IPS-15b (cell line): ENCODE measurements around the gene FRMD4A.

Experiments
- H3K27me3 ChIP-seq: one replicate; pipeline ENCODE4 v1.6.1; 2013; ENCODE audit warnings: low read length; ENCODE audit not compliant: control insufficient read depth, insufficient read depth
- H3K36me3 ChIP-seq: one replicate; pipeline ENCODE4 v1.6.1; 2013; ENCODE audit warnings: low read length; ENCODE audit not compliant: control insufficient read depth, insufficient read depth
- H3K4me1 ChIP-seq: one replicate; pipeline ENCODE4 v1.6.1; 2013; ENCODE audit warnings: mild to moderate bottlenecking, low read length; ENCODE audit not compliant: control insufficient read depth, insufficient read depth
- H3K4me3 ChIP-seq: one replicate; pipeline ENCODE4 v1.5.1; 2013; ENCODE audit warnings: low read depth, low read length
- H3K9ac ChIP-seq: one replicate; pipeline ENCODE4 v1.6.1; 2013; ENCODE audit warnings: low read depth, mild to moderate bottlenecking, low read length
- H3K9me3 ChIP-seq: one replicate; pipeline ENCODE4 v1.6.1; 2013; ENCODE audit warnings: mild to moderate bottlenecking, low read length; ENCODE audit not compliant: control insufficient read depth, insufficient read depth

FRMD4A gene

GRCh38 chr10:14129770-14130169 is 201.0 kb downstream of the FRMD4A start:
- no peaks in the 10 kb centered on the region for H3K27me3 ChIP-seq
- no peaks in the 10 kb centered on the region for H3K36me3 ChIP-seq

GRCh38 chr10:14128519-14128918 is 202.2 kb downstream of the FRMD4A start:
- no peaks in the 10 kb centered on the region for H3K36me3 ChIP-seq
- no peaks in the 10 kb centered on the region for H3K4me1 ChIP-seq
- H3K4me3 ChIP-seq = no peak overlapping the region
- H3K27me3 ChIP-seq = no peaks in the 10 kb centered on the region
- no peak overlapping the region for H3K9ac ChIP-seq
- H3K9me3 ChIP-seq = no peaks in the 10 kb centered on the region

More at GRCh38 chr10:14129770-14130169, 201.0 kb downstream of the FRMD4A start:
- no peak overlapping the region for H3K9ac ChIP-seq
- no peak overlapping the region for H3K4me3 ChIP-seq
- H3K4me1 ChIP-seq = no peaks in the 10 kb centered on the region
- H3K9me3 ChIP-seq = no peaks in the 10 kb centered on the region

- H3K4me1 ChIP-seq = no peaks in the 10 kb centered on the region
- no peak overlapping the region for H3K4me3 ChIP-seq
- H3K9ac ChIP-seq = no peak overlapping the region
- H3K27me3 ChIP-seq = no peaks in the 10 kb centered on the region
- no peaks in the 10 kb centered on the region for H3K9me3 ChIP-seq
- no peaks in the 10 kb centered on the region for H3K36me3 ChIP-seq
Measured at GRCh38 chr10:14126697-14127440, 203.9 kb downstream of the FRMD4A start.

- no peaks in the 10 kb centered on the region for H3K27me3 ChIP-seq
- no peaks in the 10 kb centered on the region for H3K9me3 ChIP-seq
- no peaks in the 10 kb centered on the region for H3K4me1 ChIP-seq
- H3K4me3 ChIP-seq = no peak overlapping the region
- H3K9ac ChIP-seq = no peak overlapping the region
- no peaks in the 10 kb centered on the region for H3K36me3 ChIP-seq
Measured at GRCh38 chr10:14125564-14125963, 205.2 kb downstream of the FRMD4A start.

GRCh38 chr10:14124941-14125340 is 205.8 kb downstream of the FRMD4A start:
- H3K4me1 ChIP-seq = no peaks in the 10 kb centered on the region
- no peaks in the 10 kb centered on the region for H3K27me3 ChIP-seq
- no peak overlapping the region for H3K4me3 ChIP-seq
- no peaks in the 10 kb centered on the region for H3K36me3 ChIP-seq
- H3K9ac ChIP-seq = no peak overlapping the region
- H3K9me3 ChIP-seq = no peaks in the 10 kb centered on the region

- Histone ChIP-seq H3K36me3 (no peaks in the 10 kb centered on the region), H3K9ac (no peak overlapping the region), H3K4me3 (no peak overlapping the region), H3K9me3 (no peaks in the 10 kb centered on the region), H3K4me1 (no peaks in the 10 kb centered on the region), H3K27me3 (no peaks in the 10 kb centered on the region)
Measured at GRCh38 chr10:14123139-14123538, 207.6 kb downstream of the FRMD4A start.

GRCh38 chr10:14120812-14121211 is 209.9 kb downstream of the FRMD4A start:
- no peak overlapping the region for H3K9ac ChIP-seq
- H3K4me1 ChIP-seq = no peaks in the 10 kb centered on the region
- no peaks in the 10 kb centered on the region for H3K36me3 ChIP-seq
- no peaks in the 10 kb centered on the region for H3K27me3 ChIP-seq
- H3K4me3 ChIP-seq = no peak overlapping the region
- H3K9me3 ChIP-seq = no peaks in the 10 kb centered on the region

- Histone ChIP-seq H3K9ac (no peak overlapping the region), H3K4me3 (no peak overlapping the region), H3K4me1 (no peaks in the 10 kb centered on the region), H3K27me3 (no peaks in the 10 kb centered on the region), H3K9me3 (no peaks in the 10 kb centered on the region), H3K36me3 (no peaks in the 10 kb centered on the region)
Measured at GRCh38 chr10:14118953-14119352, 211.8 kb downstream of the FRMD4A start.

GRCh38 chr10:14116837-14117236 is 213.9 kb downstream of the FRMD4A start:
- Histone ChIP-seq H3K36me3 (no peaks in the 10 kb centered on the region), H3K9me3 (no peaks in the 10 kb centered on the region), H3K9ac (no peak overlapping the region), H3K27me3 (no peaks in the 10 kb centered on the region), H3K4me3 (no peak overlapping the region), H3K4me1 (no peaks in the 10 kb centered on the region)

- H3K9me3 ChIP-seq = no peaks in the 10 kb centered on the region
Measured at GRCh38 chr10:14116021-14116420, 214.7 kb downstream of the FRMD4A start.

GRCh38 chr10:14114791-14115190 is 215.9 kb downstream of the FRMD4A start:
- Histone ChIP-seq H3K4me3 (no peak overlapping the region), H3K9me3 (no peaks in the 10 kb centered on the region), H3K4me1 (no peaks in the 10 kb centered on the region), H3K36me3 (no peaks in the 10 kb centered on the region), H3K27me3 (no peaks in the 10 kb centered on the region), H3K9ac (no peak overlapping the region)

More at GRCh38 chr10:14116021-14116420, 214.7 kb downstream of the FRMD4A start:
- Histone ChIP-seq H3K4me1 (no peaks in the 10 kb centered on the region), H3K36me3 (no peaks in the 10 kb centered on the region), H3K27me3 (no peaks in the 10 kb centered on the region), H3K4me3 (no peak overlapping the region), H3K9ac (no peak overlapping the region)

- H3K4me1 ChIP-seq = no peaks in the 10 kb centered on the region
- no peaks in the 10 kb centered on the region for H3K9me3 ChIP-seq
- H3K27me3 ChIP-seq = no peaks in the 10 kb centered on the region
- no peaks in the 10 kb centered on the region for H3K36me3 ChIP-seq
- no peak overlapping the region for H3K4me3 ChIP-seq
- no peak overlapping the region for H3K9ac ChIP-seq
Measured at GRCh38 chr10:14112056-14112455, 218.7 kb downstream of the FRMD4A start.
